Measurements from ENCODE around the gene HCAR1. TPM values are rescaled to one million over a fixed set of nuclear protein-coding genes. Genes with fewer than 3 reads are reported as not detected.

HCAR1 gene, protein sequence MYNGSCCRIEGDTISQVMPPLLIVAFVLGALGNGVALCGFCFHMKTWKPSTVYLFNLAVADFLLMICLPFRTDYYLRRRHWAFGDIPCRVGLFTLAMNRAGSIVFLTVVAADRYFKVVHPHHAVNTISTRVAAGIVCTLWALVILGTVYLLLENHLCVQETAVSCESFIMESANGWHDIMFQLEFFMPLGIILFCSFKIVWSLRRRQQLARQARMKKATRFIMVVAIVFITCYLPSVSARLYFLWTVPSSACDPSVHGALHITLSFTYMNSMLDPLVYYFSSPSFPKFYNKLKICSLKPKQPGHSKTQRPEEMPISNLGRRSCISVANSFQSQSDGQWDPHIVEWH
- under 1 TPM; 0.73 to 0.80 TPM for total RNA-seq

- WGBS, result 59% methylated on average over 31 of the region's 32 CpGs
- intact Hi-C loops (cut with DNase I), result no loop called here
- no peaks in the 10 kb centered on the region for H3K4me1 ChIP-seq (replicated peaks)
- H3K36me3 ChIP-seq, result no peaks in the 10 kb centered on the region
- no peaks in the 10 kb centered on the region for H3K9me3 ChIP-seq
- H3K27me3 ChIP-seq (replicated peaks; ENCODE audit: insufficient read depth), result no peaks in the 10 kb centered on the region
- H3K4me3 ChIP-seq, result peak within 1 kb of the TSS in 1 of 2 donors; percentile 5
- H3K27ac ChIP-seq, result no peak within 1 kb of the TSS
- DNase-seq (ENCODE audit: low spot score), result no peak
- no peak for TF ChIP-seq POLR2AphosphoS5 (IDR thresholded peaks at IDR 0.05)
- no peak for TF ChIP-seq POLR2A (IDR thresholded peaks at IDR 0.05)
- TF ChIP-seq CTCF (IDR thresholded peaks at IDR 0.05), result no peak
Observed at GRCh38 chr12:122730215-122731014, at the start of gene HCAR1. TSS of gene HCAR1 (minus strand) at chr12:122730844. CDS start at chr12:122730339, 505 bp downstream.

DNA sequence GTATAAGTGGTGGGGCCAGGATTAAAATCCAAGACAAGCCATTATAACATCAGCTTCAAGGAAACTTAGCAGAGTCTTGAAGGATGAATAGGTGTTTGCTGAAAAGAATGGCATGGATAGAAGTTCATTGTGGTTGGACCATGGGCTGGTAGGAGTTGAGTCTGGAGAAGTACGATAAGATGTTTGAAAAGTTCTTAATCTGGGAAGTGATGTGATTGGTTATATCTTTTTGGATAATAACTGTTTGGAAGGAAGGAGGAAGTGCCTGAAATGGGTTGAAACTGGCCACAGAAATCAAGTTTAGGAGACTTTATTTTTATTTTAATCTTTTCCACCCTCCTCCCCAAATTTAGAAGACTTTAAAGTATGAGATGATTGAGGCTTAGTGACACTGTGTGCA lies 26.9 kb upstream of the HCAR1 start:
- Histone ChIP-seq H3K9me3 (no peaks in the 10 kb centered on the region), H3K27ac (no peak overlapping the region), H3K36me3 (no peaks in the 10 kb centered on the region), H3K4me3 (no peak overlapping the region), H3K4me1 (replicated peaks) (peaks cover 4% of the 10 kb centered on the region), H3K27me3 (replicated peaks; ENCODE audit: insufficient read depth) (no peaks in the 10 kb centered on the region)
- TF ChIP-seq POLR2A (IDR thresholded peaks at IDR 0.05), result no peak
- no peak for TF ChIP-seq CTCF (IDR thresholded peaks at IDR 0.05)
- TF ChIP-seq POLR2AphosphoS5 (IDR thresholded peaks at IDR 0.05), result no peak
- intact Hi-C loops (cut with DNase I), result no loop called here
- WGBS, result 92% methylated on average over 1 of the region's 1 CpG
- no peak for DNase-seq (ENCODE audit: low spot score)

GRCh38 chr12:122754790-122755189 lies 24.1 kb upstream of the HCAR1 start:
- Histone ChIP-seq H3K27ac (no peak overlapping the region), H3K4me1 (replicated peaks) (peaks cover 4% of the 10 kb centered on the region), H3K9me3 (no peaks in the 10 kb centered on the region), H3K4me3 (no peak overlapping the region), H3K27me3 (replicated peaks; ENCODE audit: insufficient read depth) (no peaks in the 10 kb centered on the region), H3K36me3 (no peaks in the 10 kb centered on the region)
- no peak for DNase-seq (ENCODE audit: low spot score)
- intact Hi-C loops (cut with DNase I), result loop anchor here (5.0 kb wide), 1 partner anchor 117 kb away; no protein-coding TSS in a partner anchor
- 90% methylated on average over 1 of the region's 1 CpG for WGBS
- no peak for TF ChIP-seq CTCF (IDR thresholded peaks at IDR 0.05)

DNA sequence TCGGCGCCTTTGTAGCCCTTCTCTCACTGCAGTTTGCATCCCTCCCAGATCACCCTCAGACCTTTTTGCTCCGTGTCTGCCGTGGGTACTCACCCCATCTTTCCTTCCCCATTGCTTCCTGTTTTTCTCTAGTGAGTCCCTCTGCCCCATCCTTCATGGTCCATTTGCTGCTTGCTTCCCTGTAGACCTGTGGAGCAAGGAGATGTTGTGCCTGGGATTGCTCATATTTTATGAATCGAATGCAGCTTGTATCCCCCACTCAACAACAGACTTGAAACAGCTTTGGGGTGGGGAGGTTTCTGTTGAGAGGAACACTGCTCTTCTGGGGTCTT lies 22.6 kb upstream of the HCAR1 start:
- H3K27ac ChIP-seq, result peak overlapping the region; percentile 79 to 85
- TF ChIP-seq POLR2A (IDR thresholded peaks at IDR 0.05) (no peak), POLR2AphosphoS5 (IDR thresholded peaks at IDR 0.05) (no peak), CTCF (IDR thresholded peaks at IDR 0.05) (no peak)
- peak overlapping the region; percentile 75 to 78 for H3K4me3 ChIP-seq
- H3K27me3 ChIP-seq (replicated peaks; ENCODE audit: insufficient read depth), result no peaks in the 10 kb centered on the region
- H3K36me3 ChIP-seq, result no peaks in the 10 kb centered on the region
- no peak for DNase-seq (ENCODE audit: low spot score)
- H3K4me1 ChIP-seq (replicated peaks), result peaks cover 4% of the 10 kb centered on the region
- intact Hi-C loops (cut with DNase I), result loop anchor here (5.0 kb wide), 1 partner anchor 116 kb away; no protein-coding TSS in a partner anchor
- 6% methylated on average over 5 of the region's 5 CpGs for WGBS
- H3K9me3 ChIP-seq, result no peaks in the 10 kb centered on the region

All from prostate gland (tissue), 2 donors.